Activated naive CD8-positive, alpha-beta T cell (primary cell): Measurements from ENCODE around the gene NID1.
A peak's percentile ranks its signal among the peaks of the same experiment; 100 is the strongest.
"Not testable (repeated sequence)": the region's sequence is repeated elsewhere in the genome, so short reads cannot be mapped to it uniquely, and the experiment has no call there.

Experiments
- H3K27ac Mint-ChIP-seq: one replicate; pipeline ENCODE4 v1.8.0; 2021; ENCODE audit warnings: mixed read lengths
- H3K27me3 Mint-ChIP-seq: one replicate; pipeline ENCODE4 v1.8.0; 2021; ENCODE audit warnings: mixed read lengths
- H3K36me3 Mint-ChIP-seq: one replicate; pipeline ENCODE4 v1.8.0; 2021; ENCODE audit warnings: mixed read lengths
- H3K4me1 Mint-ChIP-seq: one replicate; pipeline ENCODE4 v1.8.0; 2021; ENCODE audit warnings: low read depth, mixed read lengths
- H3K4me3 Mint-ChIP-seq: one replicate; pipeline ENCODE4 v1.8.0; 2021; ENCODE audit warnings: mild to moderate bottlenecking, mixed read lengths
- H3K9me3 Mint-ChIP-seq: one replicate; pipeline ENCODE4 v1.8.0; 2021; ENCODE audit warnings: low read depth, mixed read lengths

The NID1 gene

DNA sequence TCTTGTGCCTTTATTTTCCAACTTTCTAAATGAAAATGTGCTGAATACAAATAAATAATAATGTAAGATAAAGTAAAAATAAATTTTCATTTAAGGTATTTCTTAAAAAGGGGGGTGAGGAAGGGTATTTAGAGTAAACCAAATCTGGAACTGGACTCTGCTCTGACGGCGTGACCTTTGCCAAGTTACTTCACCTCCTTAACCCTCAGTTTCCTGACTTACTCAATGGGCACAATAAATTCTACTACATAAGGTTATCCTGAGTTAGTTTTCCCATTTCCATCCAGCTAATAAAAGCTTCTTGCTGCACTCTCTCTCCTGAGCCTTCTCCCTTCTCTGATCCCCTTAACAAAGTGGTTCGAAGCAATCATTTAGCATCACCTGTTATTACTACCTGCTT is 93.9 kb downstream of the NID1 start:
- Mint-ChIP-seq H3K4me3 (peak overlapping the region; percentile 73), H3K36me3 (no peaks in the 10 kb centered on the region), H3K9me3 (no peaks in the 10 kb centered on the region), H3K27ac (peak overlapping the region; percentile 92), H3K27me3 (no peaks in the 10 kb centered on the region), H3K4me1 (peaks cover 22% of the 10 kb centered on the region)

- H3K4me1 Mint-ChIP-seq, result peaks cover 36% of the 10 kb centered on the region
- no peaks in the 10 kb centered on the region for H3K36me3 Mint-ChIP-seq
- no peaks in the 10 kb centered on the region for H3K27me3 Mint-ChIP-seq
- no peak overlapping the region for H3K4me3 Mint-ChIP-seq
- H3K27ac Mint-ChIP-seq, result no peak overlapping the region
- H3K9me3 Mint-ChIP-seq, result no peaks in the 10 kb centered on the region
Observed at GRCh38 chr1:235968831-235969230, 96.1 kb downstream of the NID1 start.

GRCh38 chr1:235966134-235966533 is 98.8 kb downstream of the NID1 start:
- not testable (repeated sequence) for H3K4me3 Mint-ChIP-seq, H3K27ac Mint-ChIP-seq, H3K36me3 Mint-ChIP-seq

DNA sequence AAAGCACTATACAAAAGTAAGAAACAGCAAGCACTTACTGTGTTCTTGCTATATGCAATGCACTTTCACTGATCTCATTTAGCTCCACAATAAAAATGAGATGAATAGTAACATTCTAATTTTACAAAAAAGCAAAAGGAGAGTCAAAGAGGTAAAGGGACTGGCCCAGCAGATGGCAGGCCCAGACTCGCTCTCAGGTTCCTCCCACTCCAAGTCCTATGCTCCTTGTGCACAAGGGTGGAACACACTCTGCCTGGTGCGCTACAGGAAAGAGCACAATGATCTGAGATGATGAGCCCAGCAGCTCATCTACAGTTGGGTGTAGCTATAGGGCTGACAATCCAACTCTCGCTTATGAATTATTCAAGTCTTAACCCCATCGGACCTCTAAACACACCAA is 104.1 kb downstream of the NID1 start:
- Mint-ChIP-seq H3K9me3 (no peaks in the 10 kb centered on the region), H3K4me3 (no peak overlapping the region), H3K36me3 (peaks cover 6% of the 10 kb centered on the region), H3K27ac (no peak overlapping the region), H3K27me3 (no peaks in the 10 kb centered on the region), H3K4me1 (peaks cover 18% of the 10 kb centered on the region)

More at GRCh38 chr1:235966134-235966533, 98.8 kb downstream of the NID1 start:
- not testable (repeated sequence) for H3K9me3 Mint-ChIP-seq, H3K27me3 Mint-ChIP-seq
- H3K4me1 Mint-ChIP-seq, result peaks cover 19% of the 10 kb centered on the region

GRCh38 chr1:235958021-235958420 is 106.9 kb downstream of the NID1 start:
- H3K27ac Mint-ChIP-seq, result no peak overlapping the region
- peaks cover 32% of the 10 kb centered on the region for H3K4me1 Mint-ChIP-seq
- H3K9me3 Mint-ChIP-seq, result no peaks in the 10 kb centered on the region
- no peaks in the 10 kb centered on the region for H3K27me3 Mint-ChIP-seq
- peaks cover 4% of the 10 kb centered on the region for H3K36me3 Mint-ChIP-seq
- H3K4me3 Mint-ChIP-seq, result no peak overlapping the region

- Mint-ChIP-seq H3K4me3 (peak overlapping the region; percentile 30), H3K27ac (no peak overlapping the region), H3K9me3 (no peaks in the 10 kb centered on the region), H3K4me1 (peaks cover 47% of the 10 kb centered on the region), H3K27me3 (no peaks in the 10 kb centered on the region), H3K36me3 (no peaks in the 10 kb centered on the region)
Observed at GRCh38 chr1:235955777-235956176, 109.1 kb downstream of the NID1 start.

- Mint-ChIP-seq H3K36me3 (no peaks in the 10 kb centered on the region), H3K27ac (peak overlapping the region; percentile 86), H3K9me3 (no peaks in the 10 kb centered on the region), H3K4me1 (peaks cover 47% of the 10 kb centered on the region), H3K4me3 (peak overlapping the region; percentile 59), H3K27me3 (no peaks in the 10 kb centered on the region)
Observed at GRCh38 chr1:235954306-235955283, 110.3 kb downstream of the NID1 start.

DNA sequence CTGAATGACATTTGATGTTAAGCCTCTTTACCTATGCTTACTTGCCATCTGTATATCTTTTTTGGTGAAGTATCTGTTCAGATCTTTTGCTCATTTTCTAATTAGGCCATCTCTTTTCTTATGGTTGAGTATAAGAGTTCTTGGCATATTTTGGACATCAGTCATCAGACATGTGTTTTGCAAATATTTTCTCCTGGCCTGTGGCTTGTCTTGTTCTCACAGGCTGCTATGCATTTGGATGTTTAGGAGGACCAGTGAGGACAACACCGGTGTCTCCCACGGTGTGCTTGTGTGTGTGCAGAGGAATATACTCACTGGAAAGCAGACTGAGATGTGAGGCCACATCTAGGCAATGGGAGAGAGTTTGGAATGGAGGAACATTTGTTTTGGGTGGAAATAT is 111.1 kb downstream of the NID1 start:
- Mint-ChIP-seq H3K27me3 (no peaks in the 10 kb centered on the region), H3K36me3 (no peaks in the 10 kb centered on the region), H3K4me1 (peaks cover 48% of the 10 kb centered on the region), H3K4me3 (peak overlapping the region; percentile 59), H3K27ac (peak overlapping the region; percentile 86), H3K9me3 (no peaks in the 10 kb centered on the region)

- no peaks in the 10 kb centered on the region for H3K27me3 Mint-ChIP-seq
- peak overlapping the region; percentile 86 for H3K27ac Mint-ChIP-seq
- no peaks in the 10 kb centered on the region for H3K9me3 Mint-ChIP-seq
- peaks cover 49% of the 10 kb centered on the region for H3K4me1 Mint-ChIP-seq
- no peak overlapping the region for H3K4me3 Mint-ChIP-seq
- no peaks in the 10 kb centered on the region for H3K36me3 Mint-ChIP-seq
Observed at GRCh38 chr1:235952950-235953615, 111.8 kb downstream of the NID1 start.

- H3K9me3 Mint-ChIP-seq, result no peaks in the 10 kb centered on the region
- no peak overlapping the region for H3K4me3 Mint-ChIP-seq
- H3K27me3 Mint-ChIP-seq, result no peaks in the 10 kb centered on the region
- H3K27ac Mint-ChIP-seq, result peak overlapping the region; percentile 16
- peaks cover 49% of the 10 kb centered on the region for H3K4me1 Mint-ChIP-seq
- H3K36me3 Mint-ChIP-seq, result no peaks in the 10 kb centered on the region
Observed at GRCh38 chr1:235951661-235952060, 113.2 kb downstream of the NID1 start.

DNA sequence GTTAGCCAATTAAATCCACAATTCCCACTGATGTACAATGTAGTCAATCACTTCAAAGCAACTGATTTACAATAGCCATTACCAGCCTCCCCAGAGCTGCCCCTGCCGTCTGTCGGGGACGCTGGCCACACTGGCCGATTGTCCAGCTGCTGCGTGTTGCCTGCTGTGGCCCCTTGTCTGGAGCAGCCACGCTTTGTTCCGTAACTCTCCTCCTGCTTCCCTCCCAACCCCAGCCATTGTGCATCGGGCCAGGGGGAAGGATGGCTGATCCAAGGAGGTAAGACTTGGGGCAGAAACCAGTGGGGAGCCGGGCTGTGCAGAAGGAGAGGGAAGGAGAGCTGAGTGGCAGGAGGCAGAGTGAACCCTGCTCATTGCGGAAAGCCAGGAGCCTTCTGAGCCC is 114.6 kb downstream of the NID1 start:
- Mint-ChIP-seq H3K4me1 (peaks cover 48% of the 10 kb centered on the region), H3K27me3 (no peaks in the 10 kb centered on the region), H3K27ac (no peak overlapping the region), H3K4me3 (no peak overlapping the region), H3K36me3 (no peaks in the 10 kb centered on the region), H3K9me3 (no peaks in the 10 kb centered on the region)

- no peaks in the 10 kb centered on the region for H3K36me3 Mint-ChIP-seq
- H3K4me3 Mint-ChIP-seq, result no peak overlapping the region
- H3K27me3 Mint-ChIP-seq, result no peaks in the 10 kb centered on the region
- H3K4me1 Mint-ChIP-seq, result peaks cover 34% of the 10 kb centered on the region
- H3K9me3 Mint-ChIP-seq, result no peaks in the 10 kb centered on the region
- H3K27ac Mint-ChIP-seq, result no peak overlapping the region
Observed at GRCh38 chr1:235948774-235949427, 116.0 kb downstream of the NID1 start.

- Mint-ChIP-seq H3K9me3 (no peaks in the 10 kb centered on the region), H3K27ac (no peak overlapping the region), H3K36me3 (no peaks in the 10 kb centered on the region), H3K27me3 (no peaks in the 10 kb centered on the region), H3K4me1 (peaks cover 25% of the 10 kb centered on the region), H3K4me3 (no peak overlapping the region)
Observed at GRCh38 chr1:235947989-235948388, 116.9 kb downstream of the NID1 start.

DNA sequence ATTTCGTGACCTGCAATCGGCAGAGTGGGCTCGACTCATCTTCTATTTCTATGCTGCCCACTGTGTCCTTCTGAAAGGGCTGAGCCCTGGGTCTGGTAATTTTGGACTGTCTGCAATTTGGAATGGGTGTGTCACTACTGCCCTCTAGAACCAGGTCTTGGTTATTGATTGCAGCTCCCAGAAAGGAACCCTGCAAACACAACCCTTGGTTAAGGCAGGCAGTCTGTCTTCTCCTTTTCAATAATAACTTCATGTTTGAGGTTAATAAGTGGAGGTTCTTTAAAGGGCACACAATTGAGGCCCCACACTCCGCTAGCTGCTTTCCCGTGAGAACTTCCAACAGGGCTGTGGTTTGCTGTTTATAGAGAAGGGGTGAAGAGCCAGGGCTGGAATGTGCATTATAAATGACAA is 118.3 kb downstream of the NID1 start:
- H3K27ac Mint-ChIP-seq, result no peak overlapping the region

More for the DNA sequence above, 118.3 kb downstream of the NID1 start:
- Mint-ChIP-seq H3K27me3 (no peaks in the 10 kb centered on the region), H3K4me3 (no peak overlapping the region), H3K9me3 (no peaks in the 10 kb centered on the region), H3K36me3 (no peaks in the 10 kb centered on the region), H3K4me1 (peaks cover 12% of the 10 kb centered on the region)
